MM.1S (cell line): Measurements from ENCODE around the gene DIPK2B.

ENCODE experiments used
- CTCF ChIP-seq: fragments of 300-600 bp; sonication (generic); IDR thresholded peaks from 2 replicates; pipeline ENCODE4 v1.5.1; 2016; ENCODE audit warnings: antibody characterized with exemption, low read length, mixed read lengths
- EZH2 ChIP-seq: fragments of 300-600 bp; sonication (generic); optimal IDR thresholded peaks from 2 replicates; pipeline ENCODE3; 2017; ENCODE audit warnings: low read depth, mild to moderate bottlenecking, antibody characterized with exemption, low read length, mixed read lengths

GRCh38 chrX:45164021-45164621, 36.6 kb downstream of the DIPK2B start:
- TF ChIP-seq CTCF (no peak), EZH2 (no peak)
